Right forelimb (tissue), 1 donor: ENCODE data around the gene C3AR1.
"Not testable (repeated sequence)": the region's sequence is repeated elsewhere in the genome, so short reads cannot be mapped to it uniquely, and the experiment has no call there.

Experiments
- DNase-seq: peaks from one replicate; pipeline ENCODE4 v3.0.0-alpha.2; 2018

C3AR1 gene

DNA sequence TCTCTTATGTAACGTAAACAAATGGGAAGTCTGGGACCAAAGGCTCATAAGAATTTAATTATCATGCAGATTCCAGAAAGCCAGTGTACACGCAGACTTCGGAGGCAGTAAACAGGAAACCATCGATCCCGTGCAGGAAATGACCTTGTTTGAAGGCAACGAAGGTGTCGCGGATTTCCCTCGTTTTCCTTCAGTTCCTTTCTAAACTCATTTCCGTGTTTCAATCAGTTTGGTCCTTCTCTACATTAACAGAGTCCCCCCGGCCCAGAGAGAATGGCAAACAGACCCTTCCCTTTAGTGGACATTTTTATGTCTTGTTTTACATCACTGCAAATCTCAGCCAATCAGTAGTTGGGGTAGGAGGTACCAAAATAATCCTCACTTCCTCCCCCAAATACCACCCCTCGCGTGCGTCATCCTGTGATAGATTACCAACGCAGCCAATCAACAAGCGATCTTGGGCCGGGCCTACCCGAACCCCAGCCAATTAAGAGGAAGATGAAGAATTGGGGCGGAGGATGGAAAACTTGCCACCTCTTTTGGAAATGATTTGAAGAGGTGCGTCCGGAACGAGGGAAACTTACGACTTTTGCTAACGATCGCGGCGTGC lies 39.8 kb downstream of the C3AR1 start:
- peak; percentile 98 for DNase-seq

GRCh38 chr12:8018666-8019581 lies 47.2 kb downstream of the C3AR1 start:
- no peak for DNase-seq

GRCh38 chr12:8018213-8018612 lies 47.9 kb downstream of the C3AR1 start:
- DNase-seq, result not testable (repeated sequence)

GRCh38 chr12:8014836-8015235 lies 51.3 kb downstream of the C3AR1 start:
- no peak for DNase-seq

DNA sequence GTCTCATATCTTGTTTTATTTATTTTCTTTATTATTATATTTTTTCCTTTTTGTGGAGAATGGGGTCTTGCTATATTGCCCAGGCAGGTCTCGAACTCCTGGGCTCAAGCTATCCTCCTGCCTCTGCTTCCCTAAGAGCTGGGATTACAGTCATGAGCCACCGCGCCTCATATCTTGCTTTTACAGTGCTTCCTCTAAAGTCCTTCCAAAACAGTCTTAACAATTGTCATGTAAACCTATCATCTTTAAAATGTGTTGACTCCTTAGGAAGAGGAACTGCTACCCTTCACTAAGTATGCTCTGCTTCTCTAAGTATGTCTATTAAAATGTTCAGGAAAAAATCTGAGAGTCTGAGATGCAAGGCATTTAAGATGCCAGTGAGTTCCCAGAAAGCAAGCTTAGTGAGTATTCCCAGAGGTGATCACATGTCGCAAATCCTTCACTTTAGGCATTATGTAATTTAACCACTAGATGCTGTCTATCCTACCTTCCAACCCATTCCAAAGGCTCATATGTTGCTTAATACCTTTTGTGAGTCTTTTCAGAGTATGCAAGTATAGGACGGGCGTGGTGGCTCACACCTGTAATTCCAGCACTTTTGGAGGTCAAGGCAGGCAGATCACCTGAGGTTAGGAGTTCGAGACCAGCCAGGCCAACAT lies 53.4 kb downstream of the C3AR1 start:
- DNase-seq, result no peak

- no peak for DNase-seq
Measured at GRCh38 chr12:8011331-8011730, 54.8 kb downstream of the C3AR1 start.
